Non-pigmented ciliary epithelial cell (primary cell): ENCODE results near the gene THAP9.
"Not testable (repeated sequence)": the region's sequence is repeated elsewhere in the genome, so short reads cannot be mapped to it uniquely, and the experiment has no call there.

Experiments used
- DNase-seq: peaks from one replicate; pipeline ENCODE4 v3.0.0-alpha.2; 2010; ENCODE audit warnings: low read depth

The THAP9 gene, protein sequence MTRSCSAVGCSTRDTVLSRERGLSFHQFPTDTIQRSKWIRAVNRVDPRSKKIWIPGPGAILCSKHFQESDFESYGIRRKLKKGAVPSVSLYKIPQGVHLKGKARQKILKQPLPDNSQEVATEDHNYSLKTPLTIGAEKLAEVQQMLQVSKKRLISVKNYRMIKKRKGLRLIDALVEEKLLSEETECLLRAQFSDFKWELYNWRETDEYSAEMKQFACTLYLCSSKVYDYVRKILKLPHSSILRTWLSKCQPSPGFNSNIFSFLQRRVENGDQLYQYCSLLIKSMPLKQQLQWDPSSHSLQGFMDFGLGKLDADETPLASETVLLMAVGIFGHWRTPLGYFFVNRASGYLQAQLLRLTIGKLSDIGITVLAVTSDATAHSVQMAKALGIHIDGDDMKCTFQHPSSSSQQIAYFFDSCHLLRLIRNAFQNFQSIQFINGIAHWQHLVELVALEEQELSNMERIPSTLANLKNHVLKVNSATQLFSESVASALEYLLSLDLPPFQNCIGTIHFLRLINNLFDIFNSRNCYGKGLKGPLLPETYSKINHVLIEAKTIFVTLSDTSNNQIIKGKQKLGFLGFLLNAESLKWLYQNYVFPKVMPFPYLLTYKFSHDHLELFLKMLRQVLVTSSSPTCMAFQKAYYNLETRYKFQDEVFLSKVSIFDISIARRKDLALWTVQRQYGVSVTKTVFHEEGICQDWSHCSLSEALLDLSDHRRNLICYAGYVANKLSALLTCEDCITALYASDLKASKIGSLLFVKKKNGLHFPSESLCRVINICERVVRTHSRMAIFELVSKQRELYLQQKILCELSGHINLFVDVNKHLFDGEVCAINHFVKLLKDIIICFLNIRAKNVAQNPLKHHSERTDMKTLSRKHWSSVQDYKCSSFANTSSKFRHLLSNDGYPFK

DNA sequence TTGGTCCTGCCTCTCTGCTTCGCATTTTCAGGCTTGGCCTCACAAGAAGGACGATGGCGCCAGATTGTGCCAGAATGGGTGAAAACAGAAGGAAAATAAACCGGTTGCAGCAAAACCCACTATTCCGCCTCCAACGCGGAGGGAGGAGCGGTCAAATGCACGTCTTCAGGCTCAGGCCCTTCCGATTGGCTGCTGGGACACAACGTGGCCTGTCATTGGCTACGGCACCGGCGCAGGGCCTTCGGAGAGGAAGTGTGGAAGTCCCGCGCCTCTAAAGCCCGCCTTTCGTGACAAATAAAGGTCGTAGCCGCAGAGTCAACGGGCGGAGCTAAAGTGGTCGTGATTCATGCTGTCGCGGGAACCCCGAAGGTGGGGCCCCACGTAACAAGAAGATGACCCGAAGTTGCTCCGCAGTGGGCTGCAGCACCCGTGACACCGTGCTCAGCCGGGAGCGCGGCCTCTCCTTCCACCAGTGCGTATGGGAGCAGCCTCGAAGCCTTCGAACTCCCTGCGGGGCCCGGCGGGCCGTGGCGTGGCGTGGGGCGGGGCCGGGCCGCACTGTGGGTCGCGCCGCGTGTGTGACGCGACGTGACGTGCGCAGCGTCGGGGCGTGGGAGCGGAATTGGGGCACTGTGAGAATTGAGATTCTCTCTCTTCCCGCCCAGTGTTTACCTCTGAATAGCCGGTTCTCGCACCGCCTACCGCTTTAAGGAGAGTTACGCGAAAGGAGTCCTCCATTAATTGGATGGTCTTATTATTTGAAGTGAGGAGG lies at the start of gene THAP9:
TSS of gene THAP9 (plus strand) at position 325 of the 772 bp plus-strand sequence. CDS start at position 393, 68 bp downstream.
- peak; percentile 98 for DNase-seq

DNA sequence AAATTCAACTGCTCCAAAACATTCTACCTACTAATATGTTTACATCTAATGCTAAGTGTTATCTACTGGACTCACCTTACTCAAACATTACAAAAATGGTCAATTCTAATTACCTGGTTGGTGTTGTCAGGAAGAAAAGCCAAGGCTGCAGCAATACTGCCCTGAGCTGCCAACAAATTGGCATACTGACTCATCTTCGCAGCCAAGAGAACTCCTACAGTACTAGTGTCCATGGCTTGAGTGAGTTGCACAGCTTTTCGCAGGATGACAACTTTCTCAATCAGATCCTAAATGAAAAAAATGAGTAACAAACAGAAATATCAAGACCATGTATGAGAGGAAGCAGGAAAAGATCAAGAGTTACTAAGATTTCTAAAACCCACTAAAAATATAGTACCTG lies 49.2 kb upstream of the THAP9 start:
- no peak for DNase-seq

DNA sequence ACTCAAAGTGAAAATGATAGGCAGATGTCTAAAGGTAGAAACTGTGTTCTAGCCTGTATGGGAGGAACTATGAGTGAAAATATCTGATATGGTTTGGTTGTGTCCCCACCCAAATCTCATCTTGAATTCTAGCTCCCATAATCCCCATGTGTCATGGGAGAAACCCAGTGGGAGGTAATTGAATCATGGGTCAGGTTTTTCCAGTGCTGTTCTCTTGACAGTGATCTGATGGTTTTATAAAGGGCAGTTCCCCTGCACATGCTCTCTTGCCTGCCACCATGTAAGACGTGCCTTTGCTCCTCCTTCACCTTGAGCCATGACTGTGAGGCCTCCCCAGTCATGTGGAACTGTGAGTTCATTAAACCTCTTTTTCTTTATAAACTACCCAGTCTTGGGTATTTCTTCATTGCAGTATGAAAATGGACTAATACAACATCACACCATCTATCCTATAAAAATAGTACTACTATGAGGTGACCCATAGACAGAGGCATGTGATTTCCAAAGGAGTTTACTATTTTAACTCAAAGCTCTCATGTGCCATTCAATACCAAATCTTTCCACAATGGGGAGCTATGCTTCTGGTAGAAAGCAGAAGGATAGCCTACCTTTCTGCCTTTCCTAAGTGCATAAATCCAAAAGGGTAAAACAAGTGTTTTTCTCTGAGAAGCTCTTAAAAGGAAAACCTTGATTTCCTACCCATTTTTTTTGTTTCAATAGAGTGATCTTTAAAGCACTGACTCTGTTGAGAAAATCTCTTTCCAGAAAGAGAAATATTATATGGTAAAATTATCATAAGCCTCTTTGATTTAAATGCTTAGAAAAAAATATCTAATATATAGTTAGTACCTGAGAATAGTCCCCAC lies 48.4 kb upstream of the THAP9 start:
- DNase-seq: no peak

DNA sequence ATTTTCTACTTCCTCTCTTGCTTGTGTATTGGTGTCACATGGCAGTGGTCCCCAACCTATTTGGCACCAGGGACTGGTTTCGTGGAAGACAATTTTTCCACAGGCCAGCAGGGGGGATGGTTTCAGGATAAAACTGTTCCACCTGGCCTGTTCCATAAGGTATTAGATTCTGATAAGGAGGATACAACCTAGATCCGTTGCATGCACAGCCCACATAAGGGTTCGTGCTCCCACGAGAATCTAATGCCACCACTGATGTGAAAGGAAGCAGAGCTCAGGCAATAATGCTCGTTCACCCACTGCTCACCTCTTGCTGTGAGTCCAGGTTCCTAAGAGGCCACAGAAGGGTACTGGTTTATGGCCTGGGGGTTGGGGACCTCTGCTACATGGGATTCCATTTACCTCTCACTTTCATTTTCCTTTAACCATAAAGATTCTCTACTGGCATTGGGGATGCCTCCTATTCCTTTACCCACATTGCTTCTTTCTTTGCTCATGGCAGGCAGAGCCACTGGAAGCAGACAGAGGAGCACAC lies 47.7 kb upstream of the THAP9 start:
- no peak for DNase-seq

DNA sequence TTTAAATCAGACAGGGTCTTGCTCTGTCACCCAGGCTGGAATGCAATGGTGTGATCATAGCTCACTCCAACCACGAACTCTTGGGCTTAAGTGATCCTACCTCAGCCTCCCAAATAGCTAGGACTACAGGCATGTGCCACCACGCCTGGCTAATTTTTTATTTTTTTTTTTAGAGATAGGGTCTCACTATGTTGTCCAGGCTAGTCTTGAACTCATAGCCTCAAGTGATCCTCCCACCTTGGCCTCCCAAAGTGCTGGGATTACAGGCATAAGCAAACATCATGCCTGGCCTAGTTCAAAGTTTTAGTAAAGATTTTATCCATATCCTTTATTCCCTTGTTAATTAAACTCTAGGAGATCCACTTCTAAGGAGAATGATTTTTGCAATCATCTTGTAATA lies 40.0 kb upstream of the THAP9 start:
- DNase-seq: not testable (repeated sequence)

DNA sequence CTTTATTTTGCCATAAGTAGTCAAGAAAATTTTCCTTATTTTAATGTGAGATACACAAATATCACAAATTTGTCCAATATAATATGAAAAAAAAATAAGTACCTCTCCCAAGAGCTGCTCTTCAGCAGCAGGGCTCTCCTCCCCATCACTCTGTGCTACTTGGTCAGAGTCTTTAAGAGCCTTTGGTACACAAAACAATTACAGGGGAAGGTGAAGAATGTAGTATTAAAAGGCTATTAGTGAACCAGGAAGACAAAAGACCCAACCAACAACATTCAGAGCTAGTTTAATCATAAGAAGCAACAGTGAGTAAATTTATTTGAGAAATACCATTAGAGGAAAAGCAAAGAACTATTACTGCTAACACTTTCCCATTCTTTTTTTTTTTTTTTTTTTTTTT lies 39.0 kb upstream of the THAP9 start:
- DNase-seq: no peak

DNA sequence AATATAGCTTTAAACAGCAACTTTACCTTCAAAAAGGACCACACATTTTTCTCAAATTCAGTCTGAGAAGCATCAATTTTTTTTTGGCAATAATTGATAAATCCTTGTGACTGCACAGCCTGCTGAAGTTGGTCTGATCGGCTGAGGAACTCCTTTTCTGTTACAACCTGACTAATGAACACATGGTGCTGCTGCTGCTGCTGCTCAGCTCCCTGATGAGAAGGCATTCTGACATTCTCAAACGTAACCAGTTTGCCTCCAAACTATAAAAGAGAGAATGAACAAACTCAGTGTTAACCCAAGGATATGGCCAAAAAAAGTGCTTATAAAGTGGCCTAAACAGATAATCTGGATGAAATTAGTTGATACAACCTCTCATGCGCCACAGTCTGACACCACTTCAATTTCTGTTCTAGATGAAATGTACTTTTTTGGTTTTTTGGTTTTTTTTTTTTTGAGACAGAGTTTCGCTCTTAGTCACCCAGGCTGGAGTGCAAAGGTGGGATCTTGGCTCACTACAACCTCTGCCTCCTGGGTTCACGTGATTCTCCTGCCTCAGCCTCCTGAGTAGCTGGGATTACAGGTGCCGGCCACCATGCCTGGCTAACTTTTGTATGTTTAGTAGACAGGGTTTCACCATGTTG lies 36.1 kb upstream of the THAP9 start:
- DNase-seq: no peak

DNA sequence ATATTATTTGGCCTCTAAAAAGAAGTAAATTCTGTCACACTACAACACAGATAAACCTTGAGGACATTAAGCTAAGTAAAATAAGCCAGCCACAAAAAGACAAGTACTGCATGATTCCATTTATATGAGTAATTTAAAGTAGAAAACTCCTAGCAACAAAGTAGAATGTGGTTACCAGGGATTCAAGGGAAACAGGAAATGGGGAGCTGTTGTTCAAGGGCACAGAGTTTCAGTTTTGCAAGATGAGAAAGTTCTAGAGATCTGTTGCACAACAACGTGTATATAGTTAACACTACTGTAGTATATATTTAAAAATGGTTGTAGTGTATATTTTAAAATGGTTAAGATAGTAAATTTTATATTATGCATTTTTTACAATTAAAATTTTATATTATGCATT lies 34.9 kb upstream of the THAP9 start:
- peak; percentile 77 for DNase-seq

DNA sequence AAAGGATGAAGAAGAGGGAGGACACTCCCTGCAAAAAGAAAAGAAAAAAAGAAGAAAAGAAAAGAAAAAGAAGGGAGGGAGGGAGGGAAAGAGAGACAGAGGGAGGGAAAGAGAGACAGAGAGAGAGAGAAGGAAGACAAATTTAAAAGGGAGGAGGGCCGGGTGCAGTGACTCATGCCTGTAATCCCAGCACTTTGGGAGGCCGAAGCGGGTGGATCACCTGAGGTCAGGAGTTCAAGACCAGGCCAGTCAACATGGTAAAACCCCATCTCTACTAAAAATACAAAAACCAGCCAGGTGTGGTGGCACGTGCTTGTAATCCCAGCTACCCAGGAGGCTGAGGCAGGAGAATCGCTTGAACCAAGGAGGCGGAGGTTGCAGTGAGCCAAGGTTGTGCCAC lies 34.5 kb upstream of the THAP9 start:
- not testable (repeated sequence) for DNase-seq

DNA sequence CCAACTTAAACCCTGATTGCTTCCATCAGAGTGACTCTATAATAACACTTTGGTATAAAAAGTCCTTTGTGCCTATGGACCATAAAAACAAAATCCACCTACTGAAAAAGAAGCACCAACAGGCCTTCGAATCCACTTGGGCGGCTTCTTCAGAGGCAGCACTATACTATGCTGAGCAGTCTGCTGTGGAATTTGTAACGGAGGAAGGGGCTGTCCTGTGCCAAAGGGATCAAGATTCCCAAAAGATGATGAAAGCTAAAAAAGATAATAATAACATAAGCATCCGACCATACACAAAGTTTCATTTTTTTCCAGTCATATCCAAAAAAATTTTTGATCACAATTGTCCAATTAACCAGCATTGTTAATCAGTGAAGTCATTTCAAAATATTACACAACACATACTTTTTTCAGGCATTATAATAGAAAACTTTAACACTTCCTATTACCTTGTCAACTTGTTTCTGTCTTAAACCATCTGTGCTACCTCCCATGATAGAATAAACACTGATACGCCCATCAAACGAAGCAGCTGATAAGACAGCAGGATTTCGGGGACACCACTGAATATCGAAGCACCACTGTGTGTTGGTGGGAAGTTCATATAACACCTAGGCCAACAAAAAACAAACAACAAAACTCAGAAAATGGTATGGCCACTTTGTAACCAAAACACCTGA lies 33.7 kb upstream of the THAP9 start:
- no peak for DNase-seq

DNA sequence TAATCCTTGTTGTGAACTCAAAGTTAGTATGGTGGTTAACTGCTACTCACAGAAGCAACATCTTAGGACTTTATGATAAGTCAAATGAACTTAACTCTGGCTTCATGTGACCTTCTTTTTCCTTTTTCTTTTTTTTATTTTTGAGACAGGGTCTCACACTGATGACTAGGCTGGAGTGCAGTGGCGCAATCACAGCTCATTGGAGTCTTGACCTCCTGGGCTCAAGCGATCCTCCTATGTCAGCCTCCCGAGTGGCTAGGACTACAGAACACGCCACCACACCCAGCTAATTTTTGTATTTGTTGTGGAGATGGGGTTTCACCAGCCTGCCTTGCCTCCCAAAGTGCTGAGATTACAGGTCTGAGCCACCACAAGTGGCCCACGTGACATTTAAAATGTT lies 32.0 kb upstream of the THAP9 start:
- DNase-seq: no peak

DNA sequence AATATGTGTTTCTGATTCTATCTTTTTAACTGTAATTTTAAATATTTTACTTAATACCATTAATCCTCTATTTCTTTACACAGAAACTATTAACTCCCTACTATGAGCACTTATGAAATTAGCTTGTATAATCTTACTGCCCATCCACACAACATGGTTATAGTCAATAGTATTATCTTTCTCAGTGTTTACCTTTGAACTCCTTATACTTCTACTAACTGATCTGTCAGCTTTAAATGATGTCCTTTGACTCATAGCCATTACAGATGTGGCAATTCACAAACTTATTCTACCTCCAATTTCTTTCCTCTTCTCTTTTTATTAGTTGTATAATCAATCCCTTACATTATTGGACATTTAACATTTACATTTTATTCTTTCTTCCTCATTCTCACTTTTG lies 15.1 kb upstream of the THAP9 start:
- no peak for DNase-seq

DNA sequence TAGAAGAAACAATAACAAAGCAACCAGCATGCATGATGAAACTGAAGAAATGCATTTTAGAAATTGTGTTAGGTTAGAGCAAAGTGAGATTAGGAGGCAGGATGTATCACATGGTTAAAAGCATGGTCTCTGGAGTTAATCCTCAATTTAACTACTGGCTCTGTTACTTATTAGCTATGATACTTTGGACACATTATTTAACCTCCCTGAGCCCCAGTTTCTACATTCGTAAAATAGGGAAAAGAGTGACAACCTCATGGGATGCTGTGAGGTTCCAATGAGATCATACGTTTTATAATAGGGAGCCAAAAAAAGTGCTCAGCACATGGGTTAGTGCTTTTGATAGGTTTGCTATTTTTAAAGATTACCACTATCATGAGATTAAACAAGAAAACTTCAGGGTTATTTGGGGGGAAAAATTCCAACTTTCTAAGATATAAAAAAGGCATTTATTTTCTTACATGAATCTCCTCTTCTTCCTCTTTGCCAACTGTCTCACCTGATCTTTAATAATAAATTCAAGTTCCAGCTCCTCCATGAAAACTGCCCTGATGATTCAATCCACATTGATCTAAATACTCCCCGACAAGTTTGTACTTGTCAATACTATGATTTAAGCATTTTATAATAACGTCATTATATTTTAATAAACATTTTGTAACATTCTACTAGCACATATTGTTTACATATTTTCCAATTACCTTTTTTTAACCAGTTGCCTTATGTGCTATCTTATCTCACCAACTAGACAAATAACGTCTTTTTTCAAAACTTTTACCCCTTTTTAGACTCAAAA lies 14.2 kb upstream of the THAP9 start:
- no peak for DNase-seq

DNA sequence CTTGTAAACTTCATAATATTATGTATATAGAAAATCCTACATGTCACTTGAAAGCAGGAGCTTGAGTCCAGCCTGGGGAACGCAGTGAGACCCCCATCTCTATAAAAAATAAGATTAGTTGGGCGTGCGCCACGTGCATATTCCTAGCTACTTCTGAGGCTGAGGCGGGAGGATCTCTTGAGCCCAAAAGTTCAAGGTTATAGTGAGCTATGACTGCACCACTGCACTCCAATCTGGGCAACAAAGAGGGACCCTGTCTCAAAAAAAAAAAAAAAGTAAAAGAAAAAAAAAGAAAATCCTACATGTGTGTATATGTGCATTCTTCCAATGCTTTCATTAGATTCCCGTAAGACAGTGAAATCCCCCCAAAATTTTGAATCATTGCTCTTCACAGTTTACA lies 11.2 kb upstream of the THAP9 start:
- DNase-seq: no peak

DNA sequence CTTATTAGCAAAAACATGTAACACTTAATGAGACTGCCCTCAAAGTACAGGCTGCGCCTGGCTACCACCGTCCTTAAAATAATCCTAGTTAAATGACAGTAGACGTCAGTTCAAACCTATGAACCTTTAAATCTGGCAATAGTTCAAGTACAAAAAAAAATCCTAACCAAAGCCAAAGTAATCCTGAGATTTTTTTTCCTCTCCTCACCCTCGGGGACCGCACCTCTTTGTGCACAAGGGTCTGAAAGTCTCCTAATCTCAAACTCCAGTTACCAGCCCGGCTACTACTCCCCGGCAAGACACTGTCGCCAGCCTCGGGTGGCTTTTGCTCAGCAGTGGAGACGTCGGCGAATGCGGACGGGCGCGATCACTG lies 10.0 kb upstream of the THAP9 start:
- no peak for DNase-seq

DNA sequence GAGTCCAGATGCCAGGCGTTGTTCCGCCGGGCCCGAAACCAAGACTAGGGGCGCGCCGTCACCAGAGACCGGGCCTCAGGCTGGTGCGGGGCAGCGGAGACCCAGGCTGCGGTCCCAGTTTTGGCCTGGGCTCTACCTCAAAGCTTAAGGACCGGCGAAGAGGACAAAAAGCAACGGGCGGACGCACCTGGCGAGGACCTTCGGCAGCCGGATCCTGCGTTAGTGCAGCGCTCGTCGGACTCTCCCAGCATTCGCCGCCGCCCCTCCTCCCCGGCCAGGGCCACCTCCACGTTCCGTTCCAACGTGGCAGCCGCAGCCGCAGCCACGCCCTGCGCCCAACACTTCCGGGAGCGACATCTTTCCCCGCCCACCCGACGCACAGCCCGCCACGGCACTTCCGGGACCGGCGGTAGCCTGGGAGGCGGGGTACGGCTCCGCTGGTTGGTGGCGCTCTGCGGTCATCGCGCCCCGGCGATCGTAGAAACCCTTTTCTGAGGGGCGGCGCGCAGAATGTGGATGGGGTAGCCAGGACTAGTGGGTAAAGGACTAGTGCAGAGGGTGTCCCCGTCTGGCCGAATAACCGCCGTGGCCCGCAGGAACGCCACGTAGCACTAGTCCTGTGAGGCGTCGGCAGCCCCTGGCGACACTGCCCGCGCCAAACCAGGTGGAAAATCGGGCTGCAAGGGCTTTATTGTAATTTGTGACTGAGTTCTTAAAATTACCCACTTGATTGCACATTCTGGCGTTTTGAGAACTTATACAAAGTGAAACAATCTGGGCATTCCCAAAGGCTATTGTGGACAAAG lies 9.4 kb upstream of the THAP9 start, which contains the start of gene SEC31A:
TSS of gene SEC31A (minus strand) at position 253 of the 806 bp plus-strand sequence. CDS start 9,217 bp downstream, outside the sequence.
- peak; percentile 61 for DNase-seq

DNA sequence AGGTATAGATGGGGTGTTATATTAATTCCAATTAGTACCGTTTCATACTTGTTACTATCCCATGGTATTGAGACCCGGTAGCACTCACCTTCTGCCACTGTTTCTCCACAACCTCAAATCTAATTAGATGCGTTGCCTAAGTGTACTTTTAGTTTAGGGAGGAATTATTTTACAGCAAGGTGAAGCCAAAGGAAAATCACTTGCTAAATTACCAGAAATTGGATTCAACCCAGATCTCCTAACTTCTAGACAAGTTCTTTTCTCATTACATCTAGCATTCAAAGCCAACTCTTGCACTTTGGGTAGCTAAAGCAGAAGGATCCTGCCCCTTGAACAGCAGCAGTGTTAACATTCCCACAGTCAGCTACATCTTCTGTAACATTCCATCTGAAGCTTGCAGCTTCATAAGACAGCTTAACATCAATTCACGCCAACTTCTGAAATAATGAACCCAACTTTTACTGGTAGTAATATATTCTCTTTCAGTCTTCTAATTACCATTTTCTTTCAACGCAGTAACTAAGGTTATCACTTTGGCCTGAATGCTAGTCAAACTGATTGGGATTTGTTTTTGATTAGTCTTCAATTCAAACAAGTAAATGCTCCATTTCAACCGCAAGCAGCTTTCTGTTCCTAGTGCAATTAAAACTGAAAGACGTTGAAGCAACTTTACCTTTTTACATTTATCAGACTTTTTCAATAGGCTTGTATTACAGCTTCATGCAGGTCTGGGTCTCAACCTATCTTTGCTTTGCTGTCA lies 8.6 kb upstream of the THAP9 start:
- DNase-seq: no peak

DNA sequence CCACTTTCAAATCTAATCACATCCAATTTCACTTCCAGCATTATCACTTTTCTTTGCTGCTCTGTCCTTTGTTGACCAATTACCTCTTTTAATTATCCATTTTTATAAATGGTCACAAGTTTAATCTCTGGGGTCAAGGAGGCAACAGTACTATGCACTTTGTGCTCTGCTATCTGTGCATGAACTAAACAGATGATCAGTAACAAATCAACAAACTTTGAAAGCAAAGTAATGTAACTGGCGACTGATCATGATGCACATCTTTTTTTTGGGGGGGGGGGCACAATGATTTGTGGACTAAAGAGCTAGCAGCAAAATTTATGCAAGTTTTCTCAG lies 8.1 kb upstream of the THAP9 start:
- DNase-seq: no peak
